T-helper 9 cell (primary cell): ENCODE results near the gene FMNL1.

ENCODE experiments used
- DNase-seq: peaks from one replicate; pipeline ENCODE4 v3.0.0-alpha.2; 2020

The FMNL1 gene

DNA sequence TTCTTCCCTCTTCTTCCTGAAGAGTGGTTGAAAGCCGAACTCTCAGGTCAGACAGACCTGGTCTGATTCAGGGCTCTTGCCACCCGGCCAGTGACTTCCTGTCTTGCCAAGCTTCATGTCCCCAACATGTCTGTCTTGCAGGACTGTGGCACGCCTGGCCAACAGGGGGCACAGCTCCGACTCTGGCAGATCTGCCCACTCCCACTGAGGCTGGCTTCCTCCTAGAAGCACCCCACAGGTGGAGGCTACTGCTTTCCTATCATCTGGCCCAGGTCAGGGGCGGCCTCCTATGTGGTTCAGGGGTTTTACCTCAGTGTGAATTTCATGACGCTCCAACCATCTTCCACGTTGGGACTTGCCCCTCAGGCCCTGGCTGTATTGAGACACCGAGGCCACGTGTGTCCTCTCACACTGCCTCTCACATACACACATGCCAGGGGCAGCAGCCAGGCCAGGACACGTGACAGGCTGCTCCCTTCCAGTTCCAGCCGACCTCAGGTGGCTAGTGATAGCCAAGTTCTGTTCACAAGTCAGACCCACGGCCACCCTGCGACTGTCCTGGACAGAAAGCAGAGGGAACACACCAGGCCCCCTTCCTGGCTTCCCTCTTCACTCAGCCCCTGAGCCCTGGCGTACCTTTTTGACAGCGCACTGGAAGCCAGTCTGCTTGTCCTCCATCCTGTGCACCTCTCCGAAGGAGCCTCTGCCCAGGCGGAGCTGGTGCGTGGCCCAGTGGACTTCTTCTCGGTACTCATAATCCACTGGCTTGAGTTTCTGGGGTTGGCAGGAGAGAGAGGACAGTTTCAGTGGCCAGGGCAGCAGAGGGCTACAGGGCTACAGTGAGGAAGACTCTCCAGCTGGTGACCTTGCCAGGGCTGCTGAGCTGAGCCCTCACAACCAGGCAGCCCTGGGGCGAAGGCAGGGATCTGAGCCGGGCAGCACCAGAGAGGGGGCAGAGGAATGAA lies 62.8 kb downstream of the FMNL1 start:
- no peak for DNase-seq

DNA sequence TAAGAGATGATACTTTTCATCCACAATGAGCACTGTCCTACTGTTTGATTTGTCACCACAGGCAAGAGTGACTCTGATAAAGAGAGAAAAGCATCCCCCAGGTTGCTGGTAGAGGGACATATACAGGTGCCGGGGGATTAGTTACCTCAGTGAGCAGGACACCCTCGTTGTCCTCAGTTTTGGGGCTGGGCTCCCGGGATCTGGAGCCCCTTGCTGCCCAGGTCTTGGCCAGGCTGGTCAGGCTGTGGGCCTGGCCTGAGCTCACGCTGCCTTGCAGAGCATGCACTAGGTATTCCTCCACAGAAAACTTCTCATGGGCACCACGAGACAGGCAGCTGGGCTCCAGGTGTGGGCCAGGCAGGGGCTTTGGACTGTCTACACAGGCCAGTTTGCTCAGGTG lies 64.6 kb downstream of the FMNL1 start:
- no peak for DNase-seq

DNA sequence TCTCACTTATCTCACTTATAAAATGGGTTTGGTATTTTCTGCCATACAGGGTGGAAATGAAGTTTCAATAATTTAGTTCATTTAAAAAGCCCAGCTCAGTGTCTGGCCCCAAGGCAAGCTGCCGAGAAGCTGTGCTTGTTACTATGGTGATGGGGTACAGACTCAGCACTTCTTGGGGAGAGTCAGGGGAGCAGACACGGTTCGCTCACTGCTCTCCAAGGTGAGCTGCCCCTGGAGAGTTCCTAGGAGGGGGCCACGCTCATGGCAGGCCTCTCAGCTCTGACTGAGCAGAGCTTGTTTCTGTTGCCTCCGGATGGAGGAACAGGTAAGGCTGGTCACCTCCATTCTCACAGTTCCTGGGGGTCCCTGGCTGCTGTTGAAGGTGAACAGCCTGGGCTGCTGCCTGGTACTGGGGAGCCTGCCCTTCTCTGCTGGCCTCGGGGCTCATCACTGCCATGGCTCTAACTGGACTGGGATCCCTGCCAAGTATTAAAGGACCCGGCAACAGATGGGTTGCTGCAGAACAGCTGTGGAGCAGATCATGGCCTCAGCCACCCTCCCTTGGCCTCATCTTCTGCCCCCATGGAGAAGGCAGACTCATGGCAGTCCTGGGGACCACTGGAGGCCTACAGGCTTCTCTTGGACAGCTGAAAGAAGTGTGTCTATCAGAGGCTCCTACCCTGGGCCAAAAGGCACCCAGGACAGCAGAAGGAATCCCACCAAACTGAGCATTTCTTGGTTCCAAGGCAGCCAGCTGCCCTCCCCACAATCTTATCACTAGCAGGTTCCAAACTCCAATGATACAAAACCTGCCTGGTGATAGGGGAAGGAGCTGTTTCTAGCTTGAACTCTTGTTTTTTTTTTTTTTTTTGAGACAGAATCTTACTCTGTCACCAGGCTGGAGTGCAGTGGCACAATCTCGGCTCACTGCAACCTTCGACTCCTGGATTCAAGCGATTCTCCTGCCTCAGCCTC lies 66.1 kb downstream of the FMNL1 start:
- DNase-seq = no peak

DNA sequence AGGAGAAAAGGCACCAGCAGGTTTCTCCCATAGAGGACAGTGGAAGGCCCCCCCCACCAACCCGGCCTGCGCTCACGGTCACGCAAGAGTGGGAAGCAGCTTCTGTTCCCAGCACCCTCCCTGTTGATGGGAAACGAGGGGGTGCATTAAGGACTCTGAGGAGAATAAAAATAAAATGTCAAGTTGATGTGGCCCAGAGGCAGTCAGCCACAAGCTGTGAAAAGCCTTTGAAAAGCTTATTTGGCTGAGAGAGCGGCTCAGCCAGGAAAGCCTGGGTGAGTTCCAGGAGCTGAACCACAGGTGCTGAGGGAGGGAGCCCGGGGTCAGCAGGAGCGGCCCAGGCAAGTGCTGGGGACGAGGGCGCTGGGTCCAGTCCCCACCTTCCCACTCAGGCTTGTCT lies 67.1 kb downstream of the FMNL1 start:
- no peak for DNase-seq

DNA sequence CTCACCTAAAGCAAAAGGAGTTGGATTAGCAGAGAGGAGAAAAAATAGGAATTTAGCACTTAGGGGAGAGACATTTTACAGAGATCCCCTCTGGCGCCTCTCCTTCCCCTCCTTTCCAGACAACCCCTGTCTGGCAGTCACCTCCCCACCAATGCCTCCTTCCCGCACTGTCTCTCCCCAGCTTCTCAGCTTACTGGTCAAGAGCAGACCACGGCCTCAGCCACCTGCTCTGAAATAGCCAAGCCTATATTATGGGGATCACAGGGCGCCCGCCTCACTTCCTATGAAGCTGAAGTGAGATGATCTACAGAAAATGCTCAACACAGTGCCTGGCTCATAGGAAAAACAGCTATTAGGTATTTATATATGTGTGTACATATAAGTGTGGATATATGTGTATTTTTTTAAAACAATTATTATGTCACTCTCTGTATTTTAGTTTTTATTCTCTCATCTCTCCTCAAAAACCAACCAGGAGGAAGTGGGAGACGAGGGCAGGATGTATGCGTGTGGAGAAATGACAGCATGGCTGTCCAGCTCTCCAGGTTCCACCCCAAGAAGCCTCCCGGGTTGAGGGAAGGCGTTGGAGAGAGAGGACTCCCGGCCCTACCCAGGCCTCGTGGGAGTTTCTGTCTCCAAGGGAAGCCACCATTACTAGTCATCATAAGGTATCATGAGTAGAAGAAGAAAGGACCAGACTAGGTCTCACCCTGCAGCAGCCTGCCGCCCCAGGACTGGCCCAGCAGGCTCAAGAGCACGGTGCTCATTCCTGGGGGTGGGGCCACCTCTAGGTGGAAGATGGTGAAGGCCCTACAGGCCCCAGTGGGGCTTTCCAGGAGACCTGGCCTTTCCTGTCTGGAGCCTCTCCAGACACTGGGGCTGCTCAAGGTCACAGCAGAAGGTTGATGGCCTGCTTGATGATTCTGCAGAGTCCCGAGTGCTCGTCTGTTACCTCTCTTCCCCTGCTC lies 67.9 kb downstream of the FMNL1 start:
- DNase-seq = no peak

DNA sequence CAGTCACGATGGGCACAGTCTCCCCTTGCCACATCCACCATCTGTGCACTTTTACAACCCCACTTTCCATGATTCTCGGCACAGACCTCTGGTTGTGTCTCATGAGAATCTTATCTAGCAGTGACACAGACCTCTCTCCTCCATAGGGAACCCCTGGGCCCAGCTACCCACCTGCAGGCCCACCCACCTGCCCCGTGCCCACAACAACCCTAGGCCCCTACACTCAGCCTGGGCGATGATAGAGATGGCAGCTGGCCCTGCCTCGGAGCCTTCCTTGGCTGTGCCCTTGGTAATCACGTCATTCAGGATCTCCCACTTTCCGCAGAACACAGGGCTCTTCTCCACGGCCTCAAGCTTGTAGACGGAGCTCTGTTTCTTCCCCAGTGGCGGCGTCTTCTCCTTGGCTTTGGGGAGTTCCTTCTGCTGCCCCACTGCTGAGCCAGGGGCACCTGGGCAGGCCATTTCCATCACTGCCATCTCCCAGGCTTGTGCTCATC lies 68.6 kb downstream of the FMNL1 start:
- DNase-seq = no peak

DNA sequence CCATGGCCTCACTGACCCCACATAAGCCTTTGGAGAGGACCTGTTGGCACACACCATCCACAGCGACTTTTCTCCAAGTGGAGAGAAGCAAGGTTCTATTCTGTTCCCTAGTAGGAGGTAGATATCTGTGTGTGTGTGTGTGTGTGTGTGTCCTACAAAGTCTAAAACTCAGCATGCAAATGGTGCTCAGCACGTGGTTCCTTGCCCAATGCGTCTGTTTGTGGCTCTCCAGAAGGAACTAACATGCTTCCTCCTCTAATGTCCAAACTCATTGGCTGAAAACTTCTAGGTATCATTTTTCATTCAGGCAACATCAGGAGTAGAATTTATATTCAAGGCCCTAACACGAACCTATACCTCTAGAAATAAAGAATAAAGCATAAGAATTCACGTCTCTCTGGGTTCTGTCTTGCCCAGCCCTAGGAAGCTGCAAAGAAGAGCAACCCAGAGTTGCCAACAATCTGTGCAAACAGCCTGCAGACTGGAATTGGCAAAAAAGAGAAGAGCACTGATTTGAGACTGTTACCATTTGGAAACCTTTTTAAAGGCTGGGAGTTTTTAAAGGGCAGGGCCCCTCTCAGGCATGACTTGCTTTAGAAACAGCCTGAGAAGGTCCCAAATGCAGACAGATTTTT lies 69.6 kb downstream of the FMNL1 start:
- no peak for DNase-seq

DNA sequence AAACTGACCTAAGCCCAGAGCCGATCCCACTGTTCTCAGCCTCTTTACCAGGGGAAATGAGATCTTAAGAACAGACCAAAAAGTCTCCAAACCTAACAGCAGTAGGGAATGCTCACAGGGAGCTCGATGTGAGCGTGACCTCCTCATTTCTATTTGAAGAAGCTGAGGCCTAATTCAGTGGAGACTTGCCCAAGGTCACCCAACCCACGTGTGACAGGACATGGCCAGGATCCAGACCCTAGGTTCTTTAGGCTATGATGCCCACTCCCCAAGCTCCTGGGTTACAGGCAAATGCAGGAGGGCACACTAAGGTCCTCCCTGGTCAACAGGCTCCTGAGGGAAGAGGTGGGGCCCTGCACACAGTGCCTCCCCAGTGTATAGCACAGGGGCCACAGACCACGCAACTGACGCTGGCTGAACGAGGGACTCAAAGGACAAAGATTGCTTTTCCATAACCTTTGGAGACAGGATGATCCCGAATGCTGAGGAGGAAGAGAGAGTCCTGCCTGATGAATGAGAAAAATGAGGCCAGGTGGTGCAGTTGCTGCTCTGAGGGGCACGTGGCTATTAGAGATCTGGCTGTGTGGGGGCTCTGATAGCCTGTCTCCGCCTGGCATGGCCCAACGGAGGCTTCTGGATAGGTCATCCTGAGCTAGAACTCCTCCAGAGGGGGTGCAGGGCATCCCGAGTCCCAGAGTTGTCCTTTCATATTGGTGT lies 71.2 kb downstream of the FMNL1 start:
- no peak for DNase-seq

DNA sequence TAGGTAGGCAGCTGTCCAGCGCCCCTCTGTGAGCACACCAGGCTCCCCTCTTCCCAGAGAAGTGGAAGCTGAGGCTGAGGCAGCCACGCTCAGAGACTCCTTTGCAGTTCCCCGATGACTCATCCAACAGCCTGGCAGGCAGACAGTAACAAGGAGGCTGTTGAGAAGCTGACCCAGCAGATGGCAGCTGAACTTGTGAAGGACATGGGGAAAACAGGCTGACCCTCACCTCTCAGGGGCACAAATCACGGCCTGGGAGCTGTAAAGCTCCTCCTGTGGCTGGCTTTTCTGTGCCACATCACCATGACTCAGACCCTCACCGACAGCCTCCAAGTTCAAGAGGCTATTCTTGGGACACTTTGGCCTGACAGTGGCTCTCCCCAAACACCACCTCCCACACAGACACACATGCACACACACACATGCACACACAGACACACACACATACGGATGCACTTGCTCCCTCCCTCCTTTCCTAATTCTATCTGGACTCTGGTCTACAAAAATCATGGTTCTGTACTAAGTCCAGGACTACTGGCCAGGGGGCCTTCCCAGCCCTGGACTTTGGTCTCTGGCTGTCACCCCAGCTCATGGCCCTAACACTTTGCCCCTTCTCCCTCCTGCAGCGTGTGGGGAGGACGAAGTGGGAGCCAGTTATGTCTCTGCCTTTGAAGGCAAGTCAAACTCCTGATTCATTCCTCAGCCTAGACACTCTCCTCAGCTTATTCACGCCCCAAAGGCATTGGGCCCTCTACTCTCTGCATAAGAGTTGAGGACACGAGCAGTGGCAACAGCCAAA lies 71.9 kb downstream of the FMNL1 start:
- no peak for DNase-seq

DNA sequence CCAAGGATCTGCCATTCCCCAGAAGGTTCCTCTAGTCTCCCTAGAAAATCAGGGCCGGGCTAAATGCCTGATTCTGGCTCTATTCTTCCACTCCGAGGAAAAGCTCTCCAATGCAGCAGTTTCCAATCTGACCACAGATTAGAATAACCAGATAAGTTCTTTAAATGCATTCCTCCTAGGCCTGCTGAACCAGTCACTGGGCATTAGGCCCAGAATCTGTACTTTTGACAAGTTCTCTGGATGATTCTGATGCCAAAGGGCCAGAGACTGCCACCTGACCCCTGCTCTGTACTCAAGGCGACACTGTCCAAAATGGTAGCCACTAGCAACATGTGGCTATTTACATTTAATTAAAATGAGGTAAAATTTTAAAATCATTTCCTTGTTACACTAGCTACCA lies 72.8 kb downstream of the FMNL1 start:
- no peak for DNase-seq

DNA sequence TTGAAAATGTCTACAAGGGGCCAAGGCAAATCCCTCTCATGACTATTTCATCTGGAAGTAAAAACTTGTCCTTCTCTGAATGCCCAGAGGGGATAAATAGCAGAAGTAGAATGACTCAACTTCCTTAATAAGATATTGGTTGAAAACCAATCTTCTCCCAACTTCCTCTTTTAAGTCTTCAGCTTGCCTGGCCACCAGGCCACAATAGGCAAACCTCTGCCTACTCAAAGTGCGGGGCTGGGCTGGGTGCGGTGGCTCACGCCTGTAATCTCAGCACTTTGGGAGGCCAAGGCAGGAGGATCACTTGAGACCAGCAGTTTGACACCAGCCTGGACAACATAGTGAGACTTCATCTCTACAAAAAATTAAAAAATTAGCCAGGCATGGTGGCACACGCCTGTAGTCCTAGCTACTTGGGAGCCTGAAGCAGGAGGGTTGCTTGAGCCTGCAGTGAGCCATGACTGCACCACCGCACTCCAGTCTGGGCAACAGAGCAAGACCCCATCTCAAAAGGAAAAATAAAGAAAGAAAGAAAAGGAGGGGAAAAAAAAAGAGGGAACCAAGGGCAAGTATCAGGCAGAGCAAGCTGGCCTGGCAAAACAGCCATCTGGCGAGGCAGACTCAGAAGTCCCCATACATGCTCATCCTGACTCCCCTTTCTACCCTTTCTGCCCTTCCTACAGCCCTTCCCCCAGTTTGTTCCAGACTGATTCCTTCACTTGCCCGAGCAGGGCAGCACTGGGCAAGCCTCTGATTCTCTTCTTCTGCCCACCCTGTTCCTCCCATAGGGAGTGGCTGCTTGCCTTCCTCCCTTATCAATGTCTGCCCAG lies 74.5 kb downstream of the FMNL1 start:
- DNase-seq = no peak

DNA sequence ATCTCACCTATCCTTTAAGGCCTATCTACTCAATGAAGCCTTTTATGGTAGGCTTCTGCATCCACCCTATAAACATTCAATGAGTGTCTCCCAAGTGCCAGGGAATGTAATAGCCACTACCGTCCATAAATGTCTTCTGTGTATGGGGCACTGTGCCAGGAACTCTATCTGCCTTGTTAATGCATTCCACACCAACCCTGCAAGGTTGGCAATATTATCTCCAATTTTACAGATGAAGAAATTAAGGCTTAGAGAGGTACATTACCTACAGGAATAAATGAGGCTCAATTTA lies 75.1 kb downstream of the FMNL1 start:
- DNase-seq = no peak
